ENCODE data around the gene SIDT1.

DNA sequence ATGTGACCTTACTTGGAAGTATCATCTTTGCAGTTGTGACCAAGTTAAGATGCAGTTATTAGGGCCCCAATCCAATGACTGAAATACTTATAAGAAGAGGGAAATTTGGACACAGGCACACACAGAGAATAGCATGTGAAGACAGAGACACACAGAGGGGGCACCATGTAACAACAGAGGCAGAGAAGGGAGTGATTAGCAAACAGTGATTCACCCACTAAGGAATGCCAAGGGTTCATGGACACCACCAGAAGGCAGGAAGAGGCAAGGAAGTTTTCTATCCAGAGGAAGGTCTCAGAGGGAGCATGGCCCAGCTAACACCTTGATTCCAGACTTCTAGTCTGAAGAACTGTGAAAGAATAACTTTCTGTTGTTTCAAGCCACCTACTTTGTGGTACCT lies 25.0 kb downstream of the SIDT1 start:
- TF ChIP-seq EP300 (IDR thresholded peaks at IDR 0.05) = no peak
- TF ChIP-seq POLR2A (IDR thresholded peaks at IDR 0.05) = no peak
- TF ChIP-seq, protein P1, sequence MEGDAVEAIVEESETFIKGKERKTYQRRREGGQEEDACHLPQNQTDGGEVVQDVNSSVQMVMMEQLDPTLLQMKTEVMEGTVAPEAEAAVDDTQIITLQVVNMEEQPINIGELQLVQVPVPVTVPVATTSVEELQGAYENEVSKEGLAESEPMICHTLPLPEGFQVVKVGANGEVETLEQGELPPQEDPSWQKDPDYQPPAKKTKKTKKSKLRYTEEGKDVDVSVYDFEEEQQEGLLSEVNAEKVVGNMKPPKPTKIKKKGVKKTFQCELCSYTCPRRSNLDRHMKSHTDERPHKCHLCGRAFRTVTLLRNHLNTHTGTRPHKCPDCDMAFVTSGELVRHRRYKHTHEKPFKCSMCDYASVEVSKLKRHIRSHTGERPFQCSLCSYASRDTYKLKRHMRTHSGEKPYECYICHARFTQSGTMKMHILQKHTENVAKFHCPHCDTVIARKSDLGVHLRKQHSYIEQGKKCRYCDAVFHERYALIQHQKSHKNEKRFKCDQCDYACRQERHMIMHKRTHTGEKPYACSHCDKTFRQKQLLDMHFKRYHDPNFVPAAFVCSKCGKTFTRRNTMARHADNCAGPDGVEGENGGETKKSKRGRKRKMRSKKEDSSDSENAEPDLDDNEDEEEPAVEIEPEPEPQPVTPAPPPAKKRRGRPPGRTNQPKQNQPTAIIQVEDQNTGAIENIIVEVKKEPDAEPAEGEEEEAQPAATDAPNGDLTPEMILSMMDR (IDR thresholded peaks at IDR 0.05) = no peak

Data from stomach (tissue), 4 donors.